ENCODE results near the gene UBE2D2. TPM values are rescaled to one million over a fixed set of nuclear protein-coding genes. Genes with fewer than 3 reads are reported as not detected.
A peak's percentile ranks its signal among the peaks of the same experiment; 100 is the strongest.

Gene UBE2D2
- total and polyA plus RNA-seq, 2 of the 13 experiments (the other 11 are each of a cell fraction or from before 2014, with no cell fraction given) = 79.1 to 109 TPM

DNA sequence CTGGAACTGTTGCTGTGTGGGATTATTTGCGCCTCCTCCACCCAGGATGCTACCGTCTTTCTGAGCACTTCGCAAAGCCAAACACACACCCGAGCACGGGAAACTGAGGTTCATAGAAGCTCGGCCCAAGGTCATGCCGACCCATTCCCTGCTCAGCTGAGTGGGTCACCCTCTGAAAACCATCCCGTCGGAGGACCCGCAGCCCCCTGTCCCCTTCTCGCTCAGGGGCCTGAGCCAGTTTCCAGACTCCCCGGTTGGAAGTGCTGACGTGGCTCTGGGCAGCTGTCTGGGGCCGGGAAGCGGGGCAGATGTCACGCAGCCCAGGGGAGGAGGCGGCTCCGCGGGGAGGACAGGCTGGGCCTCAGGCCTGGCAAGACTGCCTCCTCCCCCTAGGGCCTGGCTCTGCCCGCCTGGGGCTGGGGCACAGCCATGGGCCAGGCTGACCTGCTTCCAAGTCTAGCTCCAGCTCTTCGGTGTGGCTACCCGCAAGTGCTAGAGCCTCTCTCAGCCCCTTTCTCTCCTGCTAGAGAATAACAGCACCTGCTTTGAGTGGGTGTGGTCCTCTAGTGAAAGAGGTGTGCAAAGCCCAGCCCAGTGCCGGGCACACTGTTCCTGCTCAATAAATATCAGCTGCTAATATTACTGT, 77.1 kb downstream of the UBE2D2 start:
- Histone ChIP-seq H3K27ac (ENCODE audit: extremely low read length, insufficient read depth, low read length) (peak overlapping the region; percentile 72), H3K36me3 (replicated peaks in 1 of 2; ENCODE audit: control insufficient read depth in 1 of 2, insufficient read depth in 2 of 2, low read length in 2 of 2) (no peaks in the 10 kb centered on the region), H2AFZ (ENCODE audit: low read length) (no peak overlapping the region), H4K20me1 (ENCODE audit: insufficient read depth, low read length) (no peaks in the 10 kb centered on the region), H3K9me3 (ENCODE audit: low read length) (no peaks in the 10 kb centered on the region), H3K4me3 (replicated peaks in 1 of 3; ENCODE audit: insufficient read depth in 1 of 3, low read depth in 2 of 3, low read length in 3 of 3) (peak overlapping the region; percentile 61 to 78 (median 76); a peak in 5 of 6 replicates), H3K4me2 (ENCODE audit: low read depth, low read length) (peak overlapping the region; percentile 96), H3K27me3 (ENCODE audit: control insufficient read depth in 1 of 2, insufficient read depth in 2 of 2, low read length in 2 of 2) (no peaks in the 10 kb centered on the region), H3K4me1 (ENCODE audit: insufficient read depth, low read length) (peaks cover 91% of the 10 kb centered on the region), H3K79me2 (ENCODE audit: insufficient read depth, low read length) (no peaks in the 10 kb centered on the region), H3K9ac (ENCODE audit: insufficient read depth, low read depth, low read length) (peak overlapping the region; percentile 72)
- ATAC-seq (peak; percentile 30), FAIRE-seq (no peak), DNase-seq (ENCODE audit: low spot score) (no peak)
- TSS peak; percentile 51 for BruUV-seq (replicated peaks)
- in situ Hi-C loops (cut with HindIII; ENCODE audit: extremely low pct_ligation_motif_present, low pct_unique_long_range_greater_than_20kb) (loop anchor here (5.0 to 25.0 kb wide), 2 partner anchors 69 to 324 kb away; no protein-coding TSS in a partner anchor), intact Hi-C loops (cut with micrococcal nuclease; ENCODE audit: unreplicated experiment) (loop anchor here (10.0 kb wide), 1 partner anchor 207 kb away; no protein-coding TSS in a partner anchor)
- ChIA-PET CTCF (ENCODE audit: low intra/inter-chr PET ratio, low total read pairs) (interaction anchor here (2.9 kb wide), 1 partner anchor 128 kb away, joined by 19 read pairs; no protein-coding TSS in a partner anchor), POLR2A (interaction anchor here (0.5 to 4.6 kb wide), 11 partner anchors 9 to 1088 kb away, joined by 3 to 95 read pairs (median 4); partner anchors contain the start of gene CXXC5)
- WGBS (ENCODE audit: low lambda C conversion rate) = 2% methylated on average over 9 of the region's 23 CpGs
- TF ChIP-seq NCOA2 (CRISPR knock-in tag; IDR thresholded peaks at IDR 0.05) (0 out of 2 replicates have a peak, but pooled peaks have one; percentile 22), ZNF317 (CRISPR knock-in tag; IDR thresholded peaks at IDR 0.05) (no peak), ZFP41 (CRISPR knock-in tag; IDR thresholded peaks at IDR 0.05; ENCODE audit: borderline replicate concordance) (no peak), TCF7 (IDR thresholded peaks at IDR 0.05; ENCODE audit: low read depth) (no peak), NCOA5 (CRISPR knock-in tag; IDR thresholded peaks at IDR 0.05) (no peak), THYN1 (CRISPR knock-in tag; IDR thresholded peaks at IDR 0.05; ENCODE audit: borderline replicate concordance, low read depth) (no peak), ZNF678 (CRISPR knock-in tag; IDR thresholded peaks at IDR 0.05) (peak; percentile 59; the same call in 1 of the 2 replicates), SIX4 (CRISPR knock-in tag; IDR thresholded peaks at IDR 0.05) (0 out of 2 replicates have a peak, but pooled peaks have one; percentile 17), HNF4A (CRISPR knock-in tag; IDR thresholded peaks at IDR 0.05) (no peak), MXI1 (IDR thresholded peaks at IDR 0.05; ENCODE audit: borderline replicate concordance, low read depth, low read length) (no peak), ELF4 (CRISPR knock-in tag; IDR thresholded peaks at IDR 0.05; ENCODE audit: borderline replicate concordance) (no peak), PPARG (CRISPR knock-in tag; conservative IDR thresholded peaks at IDR 0.05) (peak; percentile 59)
- TF ChIP-seq, protein P1, sequence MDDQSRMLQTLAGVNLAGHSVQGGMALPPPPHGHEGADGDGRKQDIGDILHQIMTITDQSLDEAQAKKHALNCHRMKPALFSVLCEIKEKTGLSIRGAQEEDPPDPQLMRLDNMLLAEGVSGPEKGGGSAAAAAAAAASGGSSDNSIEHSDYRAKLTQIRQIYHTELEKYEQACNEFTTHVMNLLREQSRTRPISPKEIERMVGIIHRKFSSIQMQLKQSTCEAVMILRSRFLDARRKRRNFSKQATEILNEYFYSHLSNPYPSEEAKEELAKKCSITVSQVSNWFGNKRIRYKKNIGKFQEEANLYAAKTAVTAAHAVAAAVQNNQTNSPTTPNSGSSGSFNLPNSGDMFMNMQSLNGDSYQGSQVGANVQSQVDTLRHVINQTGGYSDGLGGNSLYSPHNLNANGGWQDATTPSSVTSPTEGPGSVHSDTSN (CRISPR knock-in tag; IDR thresholded peaks at IDR 0.05; ENCODE audit: borderline replicate concordance) = no peak
- TF ChIP-seq, protein P2, sequence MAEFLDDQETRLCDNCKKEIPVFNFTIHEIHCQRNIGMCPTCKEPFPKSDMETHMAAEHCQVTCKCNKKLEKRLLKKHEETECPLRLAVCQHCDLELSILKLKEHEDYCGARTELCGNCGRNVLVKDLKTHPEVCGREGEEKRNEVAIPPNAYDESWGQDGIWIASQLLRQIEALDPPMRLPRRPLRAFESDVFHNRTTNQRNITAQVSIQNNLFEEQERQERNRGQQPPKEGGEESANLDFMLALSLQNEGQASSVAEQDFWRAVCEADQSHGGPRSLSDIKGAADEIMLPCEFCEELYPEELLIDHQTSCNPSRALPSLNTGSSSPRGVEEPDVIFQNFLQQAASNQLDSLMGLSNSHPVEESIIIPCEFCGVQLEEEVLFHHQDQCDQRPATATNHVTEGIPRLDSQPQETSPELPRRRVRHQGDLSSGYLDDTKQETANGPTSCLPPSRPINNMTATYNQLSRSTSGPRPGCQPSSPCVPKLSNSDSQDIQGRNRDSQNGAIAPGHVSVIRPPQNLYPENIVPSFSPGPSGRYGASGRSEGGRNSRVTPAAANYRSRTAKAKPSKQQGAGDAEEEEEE (CRISPR knock-in tag; IDR thresholded peaks at IDR 0.05; ENCODE audit: borderline replicate concordance) = peak; percentile 33; the same call in 1 of the 2 replicates
- TF ChIP-seq, protein P3, sequence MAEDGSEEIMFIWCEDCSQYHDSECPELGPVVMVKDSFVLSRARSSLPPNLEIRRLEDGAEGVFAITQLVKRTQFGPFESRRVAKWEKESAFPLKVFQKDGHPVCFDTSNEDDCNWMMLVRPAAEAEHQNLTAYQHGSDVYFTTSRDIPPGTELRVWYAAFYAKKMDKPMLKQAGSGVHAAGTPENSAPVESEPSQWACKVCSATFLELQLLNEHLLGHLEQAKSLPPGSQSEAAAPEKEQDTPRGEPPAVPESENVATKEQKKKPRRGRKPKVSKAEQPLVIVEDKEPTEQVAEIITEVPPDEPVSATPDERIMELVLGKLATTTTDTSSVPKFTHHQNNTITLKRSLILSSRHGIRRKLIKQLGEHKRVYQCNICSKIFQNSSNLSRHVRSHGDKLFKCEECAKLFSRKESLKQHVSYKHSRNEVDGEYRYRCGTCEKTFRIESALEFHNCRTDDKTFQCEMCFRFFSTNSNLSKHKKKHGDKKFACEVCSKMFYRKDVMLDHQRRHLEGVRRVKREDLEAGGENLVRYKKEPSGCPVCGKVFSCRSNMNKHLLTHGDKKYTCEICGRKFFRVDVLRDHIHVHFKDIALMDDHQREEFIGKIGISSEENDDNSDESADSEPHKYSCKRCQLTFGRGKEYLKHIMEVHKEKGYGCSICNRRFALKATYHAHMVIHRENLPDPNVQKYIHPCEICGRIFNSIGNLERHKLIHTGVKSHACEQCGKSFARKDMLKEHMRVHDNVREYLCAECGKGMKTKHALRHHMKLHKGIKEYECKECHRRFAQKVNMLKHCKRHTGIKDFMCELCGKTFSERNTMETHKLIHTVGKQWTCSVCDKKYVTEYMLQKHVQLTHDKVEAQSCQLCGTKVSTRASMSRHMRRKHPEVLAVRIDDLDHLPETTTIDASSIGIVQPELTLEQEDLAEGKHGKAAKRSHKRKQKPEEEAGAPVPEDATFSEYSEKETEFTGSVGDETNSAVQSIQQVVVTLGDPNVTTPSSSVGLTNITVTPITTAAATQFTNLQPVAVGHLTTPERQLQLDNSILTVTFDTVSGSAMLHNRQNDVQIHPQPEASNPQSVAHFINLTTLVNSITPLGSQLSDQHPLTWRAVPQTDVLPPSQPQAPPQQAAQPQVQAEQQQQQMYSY (CRISPR knock-in tag; IDR thresholded peaks at IDR 0.05) = peak; percentile 82; the same call in 1 of the 2 replicates
- TF ChIP-seq, protein P4, sequence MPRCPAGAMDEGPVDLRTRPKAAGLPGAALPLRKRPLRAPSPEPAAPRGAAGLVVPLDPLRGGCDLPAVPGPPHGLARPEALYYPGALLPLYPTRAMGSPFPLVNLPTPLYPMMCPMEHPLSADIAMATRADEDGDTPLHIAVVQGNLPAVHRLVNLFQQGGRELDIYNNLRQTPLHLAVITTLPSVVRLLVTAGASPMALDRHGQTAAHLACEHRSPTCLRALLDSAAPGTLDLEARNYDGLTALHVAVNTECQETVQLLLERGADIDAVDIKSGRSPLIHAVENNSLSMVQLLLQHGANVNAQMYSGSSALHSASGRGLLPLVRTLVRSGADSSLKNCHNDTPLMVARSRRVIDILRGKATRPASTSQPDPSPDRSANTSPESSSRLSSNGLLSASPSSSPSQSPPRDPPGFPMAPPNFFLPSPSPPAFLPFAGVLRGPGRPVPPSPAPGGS (CRISPR knock-in tag; IDR thresholded peaks at IDR 0.05) = no peak
